ENCODE data around the gene C19orf25. TPM values are rescaled to one million over a fixed set of nuclear protein-coding genes. Genes with fewer than 3 reads are reported as not detected.
"Not testable (repeated sequence)": the region's sequence is repeated elsewhere in the genome, so short reads cannot be mapped to it uniquely, and the experiment has no call there.

Gene C19orf25
- total RNA-seq, 2 experiments from 2014 or later = 17.5 to 20.8 TPM

- H3K4me3 Mint-ChIP-seq = peak overlapping the region; percentile 41
These were observed 10.7 kb upstream of the C19orf25 start for GRCh38 chr19:1489463-1490310.

GRCh38 chr19:1488282-1488601 is 9.2 kb upstream of the C19orf25 start:
- H3K27ac Mint-ChIP-seq = no peak overlapping the region
- CTCF ChIA-PET = no interaction called here
- no peak overlapping the region for H3K4me3 Mint-ChIP-seq

More at GRCh38 chr19:1489463-1490310, 10.7 kb upstream of the C19orf25 start:
- CTCF ChIA-PET = interaction anchor here (0.6 to 1.6 kb wide), 2 partner anchors 12 to 58 kb away, joined by 3 to 4 read pairs; no protein-coding TSS in a partner anchor
- no peaks in the 10 kb centered on the region for H3K36me3 Mint-ChIP-seq (ENCODE audit: low read depth)
- H3K4me1 Mint-ChIP-seq (ENCODE audit: low read depth) = peaks cover 15% of the 10 kb centered on the region
- DNase-seq = no peak
- H3K27ac Mint-ChIP-seq = no peak overlapping the region
- intact Hi-C loops (cut with micrococcal nuclease) = loop anchor here (1.0 to 2.0 kb wide), 4 partner anchors 10 to 323 kb away; partner anchors contain the start of genes ATP8B3, C19orf25 and TCF3
- H3K27me3 Mint-ChIP-seq (ENCODE audit: low read depth) = peaks cover 4% of the 10 kb centered on the region
- no peaks in the 10 kb centered on the region for H3K9me3 Mint-ChIP-seq

GRCh38 chr19:1487576-1488281 is 8.7 kb upstream of the C19orf25 start:
- Mint-ChIP-seq H3K36me3 (ENCODE audit: low read depth) (no peaks in the 10 kb centered on the region), H3K27me3 (ENCODE audit: low read depth) (peaks cover 4% of the 10 kb centered on the region), H3K27ac (no peak overlapping the region), H3K9me3 (no peaks in the 10 kb centered on the region), H3K4me3 (no peak overlapping the region), H3K4me1 (ENCODE audit: low read depth) (peaks cover 15% of the 10 kb centered on the region)
- DNase-seq = no peak
- intact Hi-C loops (cut with micrococcal nuclease) = no loop called here
- CTCF ChIA-PET = no interaction called here

More at GRCh38 chr19:1488282-1488601, 9.2 kb upstream of the C19orf25 start:
- no peak for DNase-seq
- intact Hi-C loops (cut with micrococcal nuclease) = no loop called here
- no peaks in the 10 kb centered on the region for H3K9me3 Mint-ChIP-seq
- H3K4me1 Mint-ChIP-seq (ENCODE audit: low read depth) = peaks cover 15% of the 10 kb centered on the region
- peaks cover 4% of the 10 kb centered on the region for H3K27me3 Mint-ChIP-seq (ENCODE audit: low read depth)
- H3K36me3 Mint-ChIP-seq (ENCODE audit: low read depth) = no peaks in the 10 kb centered on the region

- H3K4me3 Mint-ChIP-seq = no peak overlapping the region
- H3K9me3 Mint-ChIP-seq = no peaks in the 10 kb centered on the region
- H3K4me1 Mint-ChIP-seq (ENCODE audit: low read depth) = peaks cover 14% of the 10 kb centered on the region
- DNase-seq = no peak
- peaks cover 4% of the 10 kb centered on the region for H3K27me3 Mint-ChIP-seq (ENCODE audit: low read depth)
- CTCF ChIA-PET = no interaction called here
- H3K36me3 Mint-ChIP-seq (ENCODE audit: low read depth) = no peaks in the 10 kb centered on the region
- H3K27ac Mint-ChIP-seq = no peak overlapping the region
- intact Hi-C loops (cut with micrococcal nuclease) = no loop called here
These were observed 7.9 kb upstream of the C19orf25 start for GRCh38 chr19:1486720-1487575.

DNA sequence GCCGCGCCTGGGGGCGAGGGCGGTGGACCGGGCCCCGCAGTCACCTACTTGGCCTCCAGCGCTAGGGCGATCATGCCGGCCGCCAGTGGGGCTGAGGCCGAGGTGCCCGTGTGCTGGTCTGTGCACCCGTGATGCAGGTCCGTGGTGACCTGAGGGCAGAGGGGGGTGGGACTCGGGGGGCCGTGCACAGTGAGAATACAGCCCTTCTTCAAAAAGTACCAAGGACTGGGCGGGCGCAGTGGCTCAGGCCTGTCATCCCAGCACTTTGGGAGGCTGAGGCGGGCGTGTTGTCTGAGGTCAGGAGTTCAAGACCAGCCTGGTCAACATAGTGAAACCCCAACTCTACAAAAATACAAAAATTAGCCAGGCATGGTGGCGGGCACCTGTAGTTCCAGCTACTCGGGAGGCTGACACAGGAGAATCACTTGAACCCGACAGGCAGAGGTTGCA is 5.0 kb upstream of the C19orf25 start:
- intact Hi-C loops (cut with micrococcal nuclease) = no loop called here

GRCh38 chr19:1483131-1483978 is 4.3 kb upstream of the C19orf25 start:
- CTCF ChIA-PET = interaction anchor here (0.6 kb wide), 1 partner anchor 20 kb away, joined by 3 read pairs; no protein-coding TSS in a partner anchor
- intact Hi-C loops (cut with micrococcal nuclease) = no loop called here

More for the DNA sequence above, 5.0 kb upstream of the C19orf25 start:
- DNase-seq = no peak
- Mint-ChIP-seq H3K36me3 (ENCODE audit: low read depth) (peaks cover under 1% of the 10 kb centered on the region), H3K27me3 (ENCODE audit: low read depth) (no peaks in the 10 kb centered on the region), H3K27ac (no peak overlapping the region), H3K4me1 (ENCODE audit: low read depth) (peaks cover under 1% of the 10 kb centered on the region), H3K9me3 (no peaks in the 10 kb centered on the region), H3K4me3 (no peak overlapping the region)
- CTCF ChIA-PET = no interaction called here

GRCh38 chr19:1482361-1483130 is 3.5 kb upstream of the C19orf25 start:
- Mint-ChIP-seq H3K4me1 (ENCODE audit: low read depth) (peaks cover 9% of the 10 kb centered on the region), H3K4me3 (no peak overlapping the region), H3K27ac (no peak overlapping the region), H3K9me3 (no peaks in the 10 kb centered on the region), H3K27me3 (ENCODE audit: low read depth) (no peaks in the 10 kb centered on the region), H3K36me3 (ENCODE audit: low read depth) (peaks cover 2% of the 10 kb centered on the region)
- no peak for DNase-seq
- intact Hi-C loops (cut with micrococcal nuclease) = no loop called here
- CTCF ChIA-PET = interaction anchor here (0.6 to 1.0 kb wide), 2 partner anchors 19 to 24 kb away, joined by 3 read pairs; no protein-coding TSS in a partner anchor

More at GRCh38 chr19:1483131-1483978, 4.3 kb upstream of the C19orf25 start:
- H3K4me3 Mint-ChIP-seq = no peak overlapping the region
- no peak for DNase-seq
- H3K9me3 Mint-ChIP-seq = no peaks in the 10 kb centered on the region
- H3K36me3 Mint-ChIP-seq (ENCODE audit: low read depth) = peaks cover 1% of the 10 kb centered on the region
- H3K4me1 Mint-ChIP-seq (ENCODE audit: low read depth) = peaks cover 2% of the 10 kb centered on the region
- no peaks in the 10 kb centered on the region for H3K27me3 Mint-ChIP-seq (ENCODE audit: low read depth)
- H3K27ac Mint-ChIP-seq = no peak overlapping the region

GRCh38 chr19:1481893-1482360 is 2.9 kb upstream of the C19orf25 start:
- Mint-ChIP-seq H3K36me3 (ENCODE audit: low read depth) (peaks cover 3% of the 10 kb centered on the region), H3K9me3 (no peaks in the 10 kb centered on the region), H3K27ac (no peak overlapping the region), H3K4me3 (no peak overlapping the region), H3K4me1 (ENCODE audit: low read depth) (peaks cover 14% of the 10 kb centered on the region), H3K27me3 (ENCODE audit: low read depth) (no peaks in the 10 kb centered on the region)
- CTCF ChIA-PET = interaction anchor here (1.0 kb wide), 1 partner anchor 24 kb away, joined by 3 read pairs; no protein-coding TSS in a partner anchor
- DNase-seq = no peak
- intact Hi-C loops (cut with micrococcal nuclease) = no loop called here

- Mint-ChIP-seq H3K36me3 (ENCODE audit: low read depth) (peaks cover 3% of the 10 kb centered on the region), H3K27ac (no peak overlapping the region), H3K9me3 (no peaks in the 10 kb centered on the region), H3K27me3 (ENCODE audit: low read depth) (no peaks in the 10 kb centered on the region), H3K4me1 (ENCODE audit: low read depth) (peaks cover 15% of the 10 kb centered on the region), H3K4me3 (no peak overlapping the region)
- CTCF ChIA-PET = no interaction called here
- DNase-seq = no peak
- intact Hi-C loops (cut with micrococcal nuclease) = no loop called here
These were observed 2.3 kb upstream of the C19orf25 start for GRCh38 chr19:1481224-1481892.

DNA sequence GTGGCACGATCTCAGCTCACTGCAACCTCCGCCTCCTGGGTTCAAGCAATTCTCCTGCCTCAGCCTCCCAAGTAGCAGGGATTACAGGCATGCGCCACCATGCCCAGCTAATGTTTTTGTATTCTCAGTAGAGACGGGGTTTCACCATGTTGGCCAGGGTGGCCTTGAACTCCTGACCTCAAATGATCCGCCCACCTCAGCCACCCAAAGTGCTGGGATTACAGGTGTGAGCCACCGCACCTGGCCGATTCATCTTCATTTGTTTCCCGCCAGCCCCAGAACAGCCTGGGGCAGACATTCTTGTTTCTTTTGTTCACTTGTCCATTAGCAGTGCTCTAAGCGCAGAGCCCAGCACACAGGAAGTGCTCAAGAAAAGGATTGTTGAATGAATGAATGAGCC is 2.0 kb downstream of the C19orf25 start:
- CTCF ChIA-PET; H3K9me3 Mint-ChIP-seq; H3K27ac Mint-ChIP-seq; H3K36me3 Mint-ChIP-seq (ENCODE audit: low read depth); DNase-seq; H3K27me3 Mint-ChIP-seq (ENCODE audit: low read depth): not testable (repeated sequence)
- intact Hi-C loops (cut with micrococcal nuclease) = loop anchor here (5.0 kb wide), 1 partner anchor 40 kb away; the partner anchor contains the start of gene RPS15
- Mint-ChIP-seq H3K4me3 (peak overlapping the region; percentile 24), H3K4me1 (ENCODE audit: low read depth) (peaks cover 18% of the 10 kb centered on the region)

Data from activated naive CD4-positive, alpha-beta T cell treated with anti-CD3 and anti-CD28 coated beads for 36 hours (primary cell).